ENCODE data around the gene DNAJB14.

DNA sequence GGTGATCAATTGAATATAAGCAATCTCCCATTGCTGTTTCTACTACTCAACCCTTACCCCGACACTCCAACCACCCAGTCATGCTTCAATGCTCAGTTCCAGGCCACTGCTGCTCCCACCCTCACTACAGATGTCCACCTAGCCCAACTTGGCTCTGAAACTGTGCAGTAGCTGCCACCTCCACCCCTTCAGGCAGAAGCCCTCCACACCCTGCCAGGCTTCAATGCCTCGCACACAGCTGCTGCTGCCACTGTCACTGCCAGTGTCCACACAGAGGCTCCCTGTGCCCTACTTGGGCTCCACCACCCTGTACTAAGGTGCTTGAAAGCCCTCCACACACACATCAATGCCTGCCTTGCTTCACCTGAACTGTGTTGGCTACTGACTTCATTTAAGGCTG is 86.8 kb downstream of the DNAJB14 start:
- TF ChIP-seq, protein P1, sequence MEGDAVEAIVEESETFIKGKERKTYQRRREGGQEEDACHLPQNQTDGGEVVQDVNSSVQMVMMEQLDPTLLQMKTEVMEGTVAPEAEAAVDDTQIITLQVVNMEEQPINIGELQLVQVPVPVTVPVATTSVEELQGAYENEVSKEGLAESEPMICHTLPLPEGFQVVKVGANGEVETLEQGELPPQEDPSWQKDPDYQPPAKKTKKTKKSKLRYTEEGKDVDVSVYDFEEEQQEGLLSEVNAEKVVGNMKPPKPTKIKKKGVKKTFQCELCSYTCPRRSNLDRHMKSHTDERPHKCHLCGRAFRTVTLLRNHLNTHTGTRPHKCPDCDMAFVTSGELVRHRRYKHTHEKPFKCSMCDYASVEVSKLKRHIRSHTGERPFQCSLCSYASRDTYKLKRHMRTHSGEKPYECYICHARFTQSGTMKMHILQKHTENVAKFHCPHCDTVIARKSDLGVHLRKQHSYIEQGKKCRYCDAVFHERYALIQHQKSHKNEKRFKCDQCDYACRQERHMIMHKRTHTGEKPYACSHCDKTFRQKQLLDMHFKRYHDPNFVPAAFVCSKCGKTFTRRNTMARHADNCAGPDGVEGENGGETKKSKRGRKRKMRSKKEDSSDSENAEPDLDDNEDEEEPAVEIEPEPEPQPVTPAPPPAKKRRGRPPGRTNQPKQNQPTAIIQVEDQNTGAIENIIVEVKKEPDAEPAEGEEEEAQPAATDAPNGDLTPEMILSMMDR (IDR thresholded peaks at IDR 0.05; ENCODE audit: insufficient read depth, low read length), result no peak
- no peak for TF ChIP-seq POLR2AphosphoS5 (IDR thresholded peaks at IDR 0.05; ENCODE audit: low read depth)
- TF ChIP-seq, protein P2, sequence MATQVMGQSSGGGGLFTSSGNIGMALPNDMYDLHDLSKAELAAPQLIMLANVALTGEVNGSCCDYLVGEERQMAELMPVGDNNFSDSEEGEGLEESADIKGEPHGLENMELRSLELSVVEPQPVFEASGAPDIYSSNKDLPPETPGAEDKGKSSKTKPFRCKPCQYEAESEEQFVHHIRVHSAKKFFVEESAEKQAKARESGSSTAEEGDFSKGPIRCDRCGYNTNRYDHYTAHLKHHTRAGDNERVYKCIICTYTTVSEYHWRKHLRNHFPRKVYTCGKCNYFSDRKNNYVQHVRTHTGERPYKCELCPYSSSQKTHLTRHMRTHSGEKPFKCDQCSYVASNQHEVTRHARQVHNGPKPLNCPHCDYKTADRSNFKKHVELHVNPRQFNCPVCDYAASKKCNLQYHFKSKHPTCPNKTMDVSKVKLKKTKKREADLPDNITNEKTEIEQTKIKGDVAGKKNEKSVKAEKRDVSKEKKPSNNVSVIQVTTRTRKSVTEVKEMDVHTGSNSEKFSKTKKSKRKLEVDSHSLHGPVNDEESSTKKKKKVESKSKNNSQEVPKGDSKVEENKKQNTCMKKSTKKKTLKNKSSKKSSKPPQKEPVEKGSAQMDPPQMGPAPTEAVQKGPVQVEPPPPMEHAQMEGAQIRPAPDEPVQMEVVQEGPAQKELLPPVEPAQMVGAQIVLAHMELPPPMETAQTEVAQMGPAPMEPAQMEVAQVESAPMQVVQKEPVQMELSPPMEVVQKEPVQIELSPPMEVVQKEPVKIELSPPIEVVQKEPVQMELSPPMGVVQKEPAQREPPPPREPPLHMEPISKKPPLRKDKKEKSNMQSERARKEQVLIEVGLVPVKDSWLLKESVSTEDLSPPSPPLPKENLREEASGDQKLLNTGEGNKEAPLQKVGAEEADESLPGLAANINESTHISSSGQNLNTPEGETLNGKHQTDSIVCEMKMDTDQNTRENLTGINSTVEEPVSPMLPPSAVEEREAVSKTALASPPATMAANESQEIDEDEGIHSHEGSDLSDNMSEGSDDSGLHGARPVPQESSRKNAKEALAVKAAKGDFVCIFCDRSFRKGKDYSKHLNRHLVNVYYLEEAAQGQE (IDR thresholded peaks at IDR 0.05; ENCODE audit: insufficient replicate concordance, low read depth), result no peak
